Panc1 (cell line): ENCODE results near the gene EML1.

ENCODE experiments used
- TF ChIP-seq, protein P1 (sequence below), 2 experiments: IDR thresholded peaks; 2 replicates each; pipeline ENCODE4 v1.6.1; 2011 to 2012; ENCODE audit warnings: low read depth in 2 of 2, control low read depth in 1 of 2, low read length in 1 of 2, mild to moderate bottlenecking in 1 of 2, moderate library complexity in 1 of 2; ENCODE audit not compliant: insufficient read depth in 1 of 2
- TF ChIP-seq, protein P2 (sequence below): fragments of 450-650 bp; IDR thresholded peaks from 2 replicates; pipeline ENCODE4 v1.5.1; 2017; ENCODE audit warnings: mild to moderate bottlenecking

DNA sequence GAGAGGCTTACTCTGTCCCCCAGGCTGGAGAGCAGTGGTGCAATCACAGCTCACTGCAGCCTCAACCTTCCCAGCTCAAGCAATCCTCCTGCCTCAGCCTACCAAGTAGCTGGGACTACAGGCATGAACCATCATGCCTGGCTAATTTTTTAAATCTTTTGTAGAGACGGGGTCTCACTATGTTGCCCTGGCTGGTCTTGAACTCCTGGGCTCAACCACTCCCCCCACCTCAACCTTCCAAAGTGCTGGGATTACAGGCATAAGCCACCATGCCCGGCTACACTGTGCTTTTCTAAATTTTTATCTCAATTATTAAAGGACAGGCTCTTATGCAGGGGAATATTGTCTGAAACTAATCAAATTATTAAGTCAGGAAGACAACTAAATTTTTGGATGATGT lies 44.6 kb downstream of the EML1 start:
- TF ChIP-seq, protein P1, sequence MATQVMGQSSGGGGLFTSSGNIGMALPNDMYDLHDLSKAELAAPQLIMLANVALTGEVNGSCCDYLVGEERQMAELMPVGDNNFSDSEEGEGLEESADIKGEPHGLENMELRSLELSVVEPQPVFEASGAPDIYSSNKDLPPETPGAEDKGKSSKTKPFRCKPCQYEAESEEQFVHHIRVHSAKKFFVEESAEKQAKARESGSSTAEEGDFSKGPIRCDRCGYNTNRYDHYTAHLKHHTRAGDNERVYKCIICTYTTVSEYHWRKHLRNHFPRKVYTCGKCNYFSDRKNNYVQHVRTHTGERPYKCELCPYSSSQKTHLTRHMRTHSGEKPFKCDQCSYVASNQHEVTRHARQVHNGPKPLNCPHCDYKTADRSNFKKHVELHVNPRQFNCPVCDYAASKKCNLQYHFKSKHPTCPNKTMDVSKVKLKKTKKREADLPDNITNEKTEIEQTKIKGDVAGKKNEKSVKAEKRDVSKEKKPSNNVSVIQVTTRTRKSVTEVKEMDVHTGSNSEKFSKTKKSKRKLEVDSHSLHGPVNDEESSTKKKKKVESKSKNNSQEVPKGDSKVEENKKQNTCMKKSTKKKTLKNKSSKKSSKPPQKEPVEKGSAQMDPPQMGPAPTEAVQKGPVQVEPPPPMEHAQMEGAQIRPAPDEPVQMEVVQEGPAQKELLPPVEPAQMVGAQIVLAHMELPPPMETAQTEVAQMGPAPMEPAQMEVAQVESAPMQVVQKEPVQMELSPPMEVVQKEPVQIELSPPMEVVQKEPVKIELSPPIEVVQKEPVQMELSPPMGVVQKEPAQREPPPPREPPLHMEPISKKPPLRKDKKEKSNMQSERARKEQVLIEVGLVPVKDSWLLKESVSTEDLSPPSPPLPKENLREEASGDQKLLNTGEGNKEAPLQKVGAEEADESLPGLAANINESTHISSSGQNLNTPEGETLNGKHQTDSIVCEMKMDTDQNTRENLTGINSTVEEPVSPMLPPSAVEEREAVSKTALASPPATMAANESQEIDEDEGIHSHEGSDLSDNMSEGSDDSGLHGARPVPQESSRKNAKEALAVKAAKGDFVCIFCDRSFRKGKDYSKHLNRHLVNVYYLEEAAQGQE (IDR thresholded peaks at IDR 0.05; ENCODE audit: insufficient read depth in 1 of 2, low read depth in 2 of 2, low read length in 1 of 2), result no peak
- TF ChIP-seq, protein P2, sequence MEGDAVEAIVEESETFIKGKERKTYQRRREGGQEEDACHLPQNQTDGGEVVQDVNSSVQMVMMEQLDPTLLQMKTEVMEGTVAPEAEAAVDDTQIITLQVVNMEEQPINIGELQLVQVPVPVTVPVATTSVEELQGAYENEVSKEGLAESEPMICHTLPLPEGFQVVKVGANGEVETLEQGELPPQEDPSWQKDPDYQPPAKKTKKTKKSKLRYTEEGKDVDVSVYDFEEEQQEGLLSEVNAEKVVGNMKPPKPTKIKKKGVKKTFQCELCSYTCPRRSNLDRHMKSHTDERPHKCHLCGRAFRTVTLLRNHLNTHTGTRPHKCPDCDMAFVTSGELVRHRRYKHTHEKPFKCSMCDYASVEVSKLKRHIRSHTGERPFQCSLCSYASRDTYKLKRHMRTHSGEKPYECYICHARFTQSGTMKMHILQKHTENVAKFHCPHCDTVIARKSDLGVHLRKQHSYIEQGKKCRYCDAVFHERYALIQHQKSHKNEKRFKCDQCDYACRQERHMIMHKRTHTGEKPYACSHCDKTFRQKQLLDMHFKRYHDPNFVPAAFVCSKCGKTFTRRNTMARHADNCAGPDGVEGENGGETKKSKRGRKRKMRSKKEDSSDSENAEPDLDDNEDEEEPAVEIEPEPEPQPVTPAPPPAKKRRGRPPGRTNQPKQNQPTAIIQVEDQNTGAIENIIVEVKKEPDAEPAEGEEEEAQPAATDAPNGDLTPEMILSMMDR, result no peak
